NT2/D1 (cell line): ENCODE data around the gene ADD3.

Experiments
- SUZ12 ChIP-seq: IDR thresholded peaks from 2 replicates; pipeline ENCODE4 v1.6.1; 2011; ENCODE audit not compliant: insufficient read length, insufficient read depth; ENCODE audit errors: extremely low read depth
- YY1 ChIP-seq: IDR thresholded peaks from 2 replicates; pipeline ENCODE4 v1.6.1; 2011; ENCODE audit not compliant: insufficient read length, insufficient read depth

DNA sequence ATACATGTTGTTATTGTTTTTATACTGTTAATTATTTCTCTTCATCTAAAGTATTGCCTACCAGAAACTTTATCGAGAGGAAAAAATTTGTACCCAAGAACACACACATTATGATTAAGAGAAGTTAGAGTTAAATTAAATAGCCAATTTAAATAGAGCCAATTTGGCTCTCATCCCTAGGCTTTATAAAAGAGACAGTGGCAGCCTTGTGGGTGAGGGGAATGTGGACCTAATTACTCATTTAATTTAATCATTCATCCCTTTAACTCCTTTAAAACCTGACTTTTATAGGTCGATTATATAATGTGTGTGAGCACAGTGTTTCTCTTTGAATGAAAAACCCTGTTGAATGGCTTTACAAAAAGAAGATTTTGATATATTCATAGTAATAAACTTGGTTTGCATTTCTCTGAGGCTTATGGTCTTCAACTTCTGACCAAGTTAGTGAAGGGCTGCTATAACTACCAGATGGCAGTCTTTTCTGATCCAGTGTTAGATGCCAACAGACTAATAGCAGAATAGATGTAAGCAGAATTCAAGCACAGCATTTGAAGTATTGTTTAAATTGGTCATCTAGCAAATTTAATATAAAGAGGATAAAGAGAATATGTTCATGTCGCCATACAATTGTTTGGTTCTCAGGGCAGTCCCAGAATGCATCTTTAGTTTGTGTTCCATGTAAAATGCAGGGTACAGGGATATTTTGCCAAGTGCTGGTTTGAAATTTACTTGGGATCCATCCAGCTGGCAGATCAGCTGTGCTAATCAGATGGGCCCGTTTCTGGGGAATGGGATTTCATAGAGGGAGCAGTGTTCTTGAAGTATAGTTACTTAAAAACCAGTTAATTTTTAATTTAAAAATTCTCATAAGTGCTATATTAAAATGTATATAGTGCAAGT is 25.3 kb downstream of the ADD3 start:
- TF ChIP-seq YY1 (no peak), SUZ12 (no peak)
